Activated naive CD8-positive, alpha-beta T cell treated with anti-CD3 and anti-CD28 coated beads for 36 hours (primary cell): ENCODE measurements around the gene ASNS. TPM values are rescaled to one million over a fixed set of nuclear protein-coding genes. Genes with fewer than 3 reads are reported as not detected.
A peak's percentile ranks its signal among the peaks of the same experiment; 100 is the strongest.
"Not testable (repeated sequence)": the region's sequence is repeated elsewhere in the genome, so short reads cannot be mapped to it uniquely, and the experiment has no call there.

Experiments used
- DNase-seq: peaks from one replicate; pipeline ENCODE4 v3.0.0; 2021
- H3K27ac Mint-ChIP-seq: one replicate; pipeline ENCODE4 v1.8.0; 2022; ENCODE audit warnings: mild to moderate bottlenecking, moderate library complexity, mixed read lengths
- H3K27me3 Mint-ChIP-seq: one replicate; pipeline ENCODE4 v1.8.0; 2022; ENCODE audit warnings: mild to moderate bottlenecking, mixed read lengths
- H3K36me3 Mint-ChIP-seq: one replicate; pipeline ENCODE4 v1.8.0; 2021; ENCODE audit warnings: mild to moderate bottlenecking, mixed read lengths
- H3K4me1 Mint-ChIP-seq: one replicate; pipeline ENCODE4 v1.8.0; 2021; ENCODE audit warnings: mixed read lengths
- H3K4me3 Mint-ChIP-seq: one replicate; pipeline ENCODE4 v1.8.0; 2022; ENCODE audit warnings: mild to moderate bottlenecking, moderate library complexity, mixed read lengths
- H3K9me3 Mint-ChIP-seq: one replicate; pipeline ENCODE4 v1.8.0; 2022; ENCODE audit warnings: mixed read lengths
- total RNA-seq, 2 experiments: library from RNA; stranded (reverse); gene quantifications; one replicate each; pipeline ENCODE4 v1.2.3, GENCODE V29; 2021

Gene ASNS
- total RNA-seq, result 100 to 1,000 TPM; 210 to 216 TPM

GRCh38 chr7:97872025-97872669 is at the start of gene ASNS:
Gene ASNS (minus strand): TSS chr7:97872408. CDS start chr7:97869156, 3,252 bp downstream.
- no peaks in the 10 kb centered on the region for H3K9me3 Mint-ChIP-seq
- H3K27ac Mint-ChIP-seq, result peak within 1 kb of the TSS; percentile 95
- peak within 1 kb of the TSS; percentile 89 for H3K4me3 Mint-ChIP-seq
- peaks cover 27% of the 10 kb centered on the region for H3K36me3 Mint-ChIP-seq
- H3K27me3 Mint-ChIP-seq, result no peaks in the 10 kb centered on the region
- peak; percentile 95 for DNase-seq
- peaks cover 22% of the 10 kb centered on the region for H3K4me1 Mint-ChIP-seq

GRCh38 chr7:97921254-97921653 is 49.0 kb upstream of the ASNS start:
- H3K36me3 Mint-ChIP-seq, DNase-seq, H3K27me3 Mint-ChIP-seq, H3K27ac Mint-ChIP-seq, H3K4me3 Mint-ChIP-seq, H3K4me1 Mint-ChIP-seq, H3K9me3 Mint-ChIP-seq: not testable (repeated sequence)

- not testable (repeated sequence) for H3K9me3 Mint-ChIP-seq, H3K4me3 Mint-ChIP-seq, H3K4me1 Mint-ChIP-seq, H3K36me3 Mint-ChIP-seq, H3K27ac Mint-ChIP-seq, H3K27me3 Mint-ChIP-seq, DNase-seq
Observed at GRCh38 chr7:97915267-97915666, 43.1 kb upstream of the ASNS start.

- H3K27me3 Mint-ChIP-seq, H3K4me3 Mint-ChIP-seq, H3K27ac Mint-ChIP-seq, H3K36me3 Mint-ChIP-seq, DNase-seq, H3K9me3 Mint-ChIP-seq, H3K4me1 Mint-ChIP-seq: not testable (repeated sequence)
Observed at GRCh38 chr7:97912294-97912693, 40.1 kb upstream of the ASNS start.

GRCh38 chr7:97896893-97897292 is 24.7 kb upstream of the ASNS start:
- H3K9me3 Mint-ChIP-seq, H3K4me3 Mint-ChIP-seq, DNase-seq, H3K27ac Mint-ChIP-seq, H3K27me3 Mint-ChIP-seq, H3K4me1 Mint-ChIP-seq: not testable (repeated sequence)
- peaks cover 38% of the 10 kb centered on the region for H3K36me3 Mint-ChIP-seq

GRCh38 chr7:97891721-97892120 is 19.5 kb upstream of the ASNS start:
- DNase-seq, H3K27ac Mint-ChIP-seq, H3K4me1 Mint-ChIP-seq, H3K4me3 Mint-ChIP-seq, H3K9me3 Mint-ChIP-seq, H3K27me3 Mint-ChIP-seq: not testable (repeated sequence)
- peaks cover 36% of the 10 kb centered on the region for H3K36me3 Mint-ChIP-seq

GRCh38 chr7:97879527-97879926 is 7.3 kb upstream of the ASNS start:
- not testable (repeated sequence) for H3K27me3 Mint-ChIP-seq, H3K4me1 Mint-ChIP-seq, H3K27ac Mint-ChIP-seq, H3K9me3 Mint-ChIP-seq, H3K36me3 Mint-ChIP-seq, H3K4me3 Mint-ChIP-seq, DNase-seq

- peaks cover 11% of the 10 kb centered on the region for H3K36me3 Mint-ChIP-seq
- not testable (repeated sequence) for H3K27me3 Mint-ChIP-seq, H3K9me3 Mint-ChIP-seq, H3K27ac Mint-ChIP-seq, DNase-seq, H3K4me3 Mint-ChIP-seq
- H3K4me1 Mint-ChIP-seq, result peaks cover 13% of the 10 kb centered on the region
Observed at GRCh38 chr7:97874894-97875293, 2.7 kb upstream of the ASNS start.

- no peak overlapping the region for H3K27ac Mint-ChIP-seq
- no peaks in the 10 kb centered on the region for H3K27me3 Mint-ChIP-seq
- peaks cover 2% of the 10 kb centered on the region for H3K9me3 Mint-ChIP-seq
- H3K36me3 Mint-ChIP-seq, result peaks cover 17% of the 10 kb centered on the region
- no peak for DNase-seq
- no peak overlapping the region for H3K4me3 Mint-ChIP-seq
- peaks cover 22% of the 10 kb centered on the region for H3K4me1 Mint-ChIP-seq
Observed at GRCh38 chr7:97873606-97874005, 1.4 kb upstream of the ASNS start.

- H3K27me3 Mint-ChIP-seq, result no peaks in the 10 kb centered on the region
- peak overlapping the region; percentile 89 for H3K4me3 Mint-ChIP-seq
- H3K9me3 Mint-ChIP-seq, result no peaks in the 10 kb centered on the region
- H3K36me3 Mint-ChIP-seq, result peaks cover 27% of the 10 kb centered on the region
- H3K27ac Mint-ChIP-seq, result peak overlapping the region; percentile 95
- H3K4me1 Mint-ChIP-seq, result peaks cover 22% of the 10 kb centered on the region
- no peak for DNase-seq
Observed at GRCh38 chr7:97871659-97872024, 566 bp downstream of the ASNS start.

- Mint-ChIP-seq H3K4me1 (peaks cover 24% of the 10 kb centered on the region), H3K9me3 (no peaks in the 10 kb centered on the region), H3K27me3 (no peaks in the 10 kb centered on the region), H3K36me3 (peaks cover 34% of the 10 kb centered on the region), H3K4me3 (no peak overlapping the region), H3K27ac (no peak overlapping the region)
- DNase-seq, result no peak
Observed at GRCh38 chr7:97868788-97869187, 3.4 kb downstream of the ASNS start.

GRCh38 chr7:97868314-97868713 is 3.9 kb downstream of the ASNS start:
- peaks cover 24% of the 10 kb centered on the region for H3K4me1 Mint-ChIP-seq
- no peak for DNase-seq
- no peak overlapping the region for H3K27ac Mint-ChIP-seq
- H3K36me3 Mint-ChIP-seq, result peaks cover 34% of the 10 kb centered on the region
- H3K4me3 Mint-ChIP-seq, result no peak overlapping the region
- H3K27me3 Mint-ChIP-seq, result no peaks in the 10 kb centered on the region
- H3K9me3 Mint-ChIP-seq, result no peaks in the 10 kb centered on the region

GRCh38 chr7:97865104-97865503 is 7.1 kb downstream of the ASNS start:
- no peak for DNase-seq
- no peaks in the 10 kb centered on the region for H3K27me3 Mint-ChIP-seq
- H3K9me3 Mint-ChIP-seq, result no peaks in the 10 kb centered on the region
- H3K4me3 Mint-ChIP-seq, result no peak overlapping the region
- H3K4me1 Mint-ChIP-seq, result peaks cover 21% of the 10 kb centered on the region
- peaks cover 35% of the 10 kb centered on the region for H3K36me3 Mint-ChIP-seq
- no peak overlapping the region for H3K27ac Mint-ChIP-seq

- Mint-ChIP-seq H3K4me3 (no peak overlapping the region), H3K9me3 (no peaks in the 10 kb centered on the region), H3K27ac (no peak overlapping the region), H3K4me1 (peaks cover 14% of the 10 kb centered on the region), H3K27me3 (no peaks in the 10 kb centered on the region), H3K36me3 (peaks cover 46% of the 10 kb centered on the region)
- DNase-seq, result no peak
Observed at GRCh38 chr7:97859606-97860204, 12.5 kb downstream of the ASNS start.

- no peak overlapping the region for H3K4me3 Mint-ChIP-seq
- H3K9me3 Mint-ChIP-seq, result no peaks in the 10 kb centered on the region
- no peaks in the 10 kb centered on the region for H3K27me3 Mint-ChIP-seq
- peaks cover 52% of the 10 kb centered on the region for H3K36me3 Mint-ChIP-seq
- no peak overlapping the region for H3K27ac Mint-ChIP-seq
- H3K4me1 Mint-ChIP-seq, result peaks cover 12% of the 10 kb centered on the region
- no peak for DNase-seq
Observed at GRCh38 chr7:97858221-97858620, 14.0 kb downstream of the ASNS start.

GRCh38 chr7:97857544-97857943 is 14.7 kb downstream of the ASNS start:
- DNase-seq, result no peak
- Mint-ChIP-seq H3K4me3 (no peak overlapping the region), H3K9me3 (no peaks in the 10 kb centered on the region), H3K27me3 (no peaks in the 10 kb centered on the region), H3K27ac (no peak overlapping the region), H3K36me3 (peaks cover 57% of the 10 kb centered on the region), H3K4me1 (peaks cover 9% of the 10 kb centered on the region)
